ENCODE measurements around the gene DDX24.

GRCh38 chr14:94058674-94059138 is 22.3 kb downstream of the DDX24 start:
- TF ChIP-seq POLR2A (IDR thresholded peaks at IDR 0.05) = no peak
- no peak for TF ChIP-seq CTCF (IDR thresholded peaks at IDR 0.05)
